NCI-H510A treated with DMSO at 0.1 percent for 48 hours (cell line): ENCODE data around the gene PHF1.
"Not testable (repeated sequence)": the region's sequence is repeated elsewhere in the genome, so short reads cannot be mapped to it uniquely, and the experiment has no call there.

Source experiments
- DNase-seq: peaks from one replicate; lab custom pipeline; 2025; lab: John Stamatoyannopoulos, UW

PHF1 gene

GRCh38 chr6:33410711-33411631 lies at the start of gene PHF1:
Gene PHF1, plus strand, starts transcription at chr6:33411014. Its CDS starts 1,250 bp downstream, at chr6:33412264.
- no peak for DNase-seq

GRCh38 chr6:33363486-33363885 lies 47.3 kb upstream of the PHF1 start:
- DNase-seq, result not testable (repeated sequence)

GRCh38 chr6:33364475-33365205 lies 46.2 kb upstream of the PHF1 start:
- peak; percentile 91 for DNase-seq

- not testable (repeated sequence) for DNase-seq
These were observed 45.4 kb upstream of the PHF1 start for GRCh38 chr6:33365206-33365971.

DNA sequence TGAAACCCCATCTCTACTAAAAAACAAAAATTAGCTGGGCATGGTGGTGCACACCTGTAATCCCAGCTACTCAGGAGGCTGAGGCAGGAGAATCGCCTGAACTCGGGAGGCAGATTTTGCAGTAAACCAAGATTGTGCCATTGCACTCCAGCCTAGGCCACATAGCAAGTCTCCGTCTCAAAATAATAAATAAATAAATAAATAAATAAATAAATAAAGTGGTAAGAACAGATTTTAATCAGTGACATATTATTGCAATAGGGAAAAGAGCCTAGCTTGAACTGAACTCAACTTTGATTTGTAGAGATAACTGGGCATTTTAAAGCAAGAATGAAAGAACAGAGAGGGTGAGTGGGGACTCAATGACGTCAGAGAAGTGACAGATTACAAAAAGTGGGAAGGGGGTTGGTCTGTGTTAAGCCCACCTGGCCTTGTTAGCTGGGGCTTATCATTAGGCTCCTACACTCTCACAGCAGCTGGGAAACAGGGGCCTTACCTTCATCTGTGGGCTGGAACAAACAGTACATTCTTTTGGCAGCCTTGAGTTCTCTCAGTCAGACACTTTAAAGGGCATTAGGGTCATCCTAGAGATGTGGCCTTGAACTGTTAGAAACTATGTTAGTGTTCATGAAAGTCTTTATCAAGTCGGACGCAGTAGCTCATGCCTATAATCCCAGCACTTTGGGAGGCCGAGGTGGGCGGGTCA lies 43.7 kb upstream of the PHF1 start:
- DNase-seq, result no peak

- DNase-seq, result not testable (repeated sequence)
These were observed 43.1 kb upstream of the PHF1 start for GRCh38 chr6:33367715-33368025.

- peak; percentile 28 for DNase-seq
These were observed 38.9 kb upstream of the PHF1 start for GRCh38 chr6:33371901-33372300.

DNA sequence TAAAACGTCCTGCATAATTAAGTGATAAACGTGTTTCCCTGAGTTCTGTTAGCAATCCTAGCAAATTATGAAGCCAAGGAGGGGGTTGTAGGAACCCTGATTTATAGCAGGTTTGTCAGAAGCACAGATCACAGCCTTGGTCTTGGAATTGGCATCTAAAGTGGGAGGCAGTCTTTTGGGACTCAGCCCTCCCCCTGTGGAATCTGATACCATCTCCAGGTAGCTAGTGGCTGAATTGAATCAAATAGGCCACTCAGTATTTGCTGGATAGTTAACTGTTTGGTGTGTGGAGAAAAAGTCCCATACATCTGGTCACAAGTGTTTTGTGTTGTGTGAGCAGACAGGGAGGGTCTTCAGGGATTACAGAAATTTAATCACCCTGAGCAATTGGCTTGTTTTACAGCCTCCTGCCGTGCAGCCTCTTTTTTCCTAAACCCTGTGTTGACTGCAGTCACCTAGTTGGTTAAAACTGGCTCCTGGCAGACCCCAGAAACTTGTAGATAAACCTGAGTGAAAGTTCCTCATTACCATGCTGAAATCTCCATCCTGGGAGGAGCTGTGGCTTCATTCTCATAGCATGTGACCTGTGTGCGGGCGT lies 38.2 kb upstream of the PHF1 start:
- peak; percentile 55 for DNase-seq

DNA sequence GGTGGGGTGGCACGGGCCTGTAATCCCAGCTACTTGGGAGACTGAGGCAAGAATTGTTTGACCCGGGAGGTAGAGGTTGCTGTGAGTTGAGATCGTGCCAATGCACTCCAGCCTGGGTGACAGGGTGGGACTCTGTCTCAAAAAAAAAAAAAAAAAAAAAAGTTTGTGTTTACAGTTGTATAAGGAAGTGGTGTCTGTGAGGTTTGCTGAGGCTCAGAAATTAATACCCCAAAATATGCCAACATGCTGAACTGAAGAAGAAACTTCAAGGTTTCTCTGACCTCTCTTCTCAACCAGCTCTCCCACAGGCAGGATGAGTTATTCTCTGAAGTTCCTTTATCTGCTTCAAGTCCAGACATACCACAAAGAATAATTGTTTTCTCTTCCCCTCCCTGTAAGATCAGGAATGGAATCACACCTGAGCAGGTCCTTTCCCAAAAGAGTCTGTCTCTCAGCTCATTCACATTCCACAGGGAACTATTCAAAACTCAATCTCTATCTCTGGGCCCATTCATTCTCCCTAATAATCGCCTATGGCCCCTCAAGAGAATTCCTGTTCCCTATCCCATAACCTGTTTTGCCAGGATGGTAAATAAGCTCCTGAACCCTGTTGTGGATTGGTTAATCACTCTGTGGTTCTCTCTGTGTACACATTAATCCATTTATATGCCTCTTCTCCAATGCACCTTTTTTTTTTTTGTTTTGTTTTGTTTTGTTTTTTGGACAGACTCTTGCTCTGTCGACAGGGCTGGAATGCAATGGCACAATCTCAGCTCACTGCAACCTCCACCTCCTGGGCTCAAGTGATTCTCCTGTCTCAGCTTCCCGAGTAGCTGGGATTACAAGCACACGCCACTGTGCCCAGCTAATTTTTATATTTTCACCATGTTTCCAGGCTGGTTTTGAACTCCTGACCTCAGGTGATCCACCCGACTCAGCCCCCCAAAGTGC lies 36.6 kb upstream of the PHF1 start:
- no peak for DNase-seq

DNA sequence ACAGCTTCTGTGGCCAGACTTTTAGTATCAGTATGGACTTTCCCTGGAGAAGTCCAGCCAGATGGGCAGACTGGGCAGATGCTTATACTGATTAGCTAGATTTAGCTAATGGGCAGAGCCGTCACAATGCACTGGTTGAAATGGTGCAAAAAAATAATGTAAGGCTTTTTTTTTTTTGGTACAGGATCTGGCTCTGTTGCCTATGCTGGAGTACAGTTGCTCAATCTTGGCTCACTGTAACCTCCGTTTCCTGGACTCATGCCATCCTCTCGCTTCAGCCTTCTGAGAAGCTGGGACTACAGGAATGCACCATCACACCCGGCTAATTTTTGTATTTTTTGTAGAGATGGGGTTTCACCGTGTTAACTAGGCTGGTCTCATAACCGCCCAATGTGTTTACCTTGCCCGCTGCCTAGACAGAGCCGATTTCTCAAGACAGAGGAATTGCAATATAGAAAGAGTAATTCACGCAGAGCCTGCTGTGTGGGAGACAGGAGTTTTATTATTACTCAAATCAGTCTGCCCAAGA lies 35.6 kb upstream of the PHF1 start:
- no peak for DNase-seq

DNA sequence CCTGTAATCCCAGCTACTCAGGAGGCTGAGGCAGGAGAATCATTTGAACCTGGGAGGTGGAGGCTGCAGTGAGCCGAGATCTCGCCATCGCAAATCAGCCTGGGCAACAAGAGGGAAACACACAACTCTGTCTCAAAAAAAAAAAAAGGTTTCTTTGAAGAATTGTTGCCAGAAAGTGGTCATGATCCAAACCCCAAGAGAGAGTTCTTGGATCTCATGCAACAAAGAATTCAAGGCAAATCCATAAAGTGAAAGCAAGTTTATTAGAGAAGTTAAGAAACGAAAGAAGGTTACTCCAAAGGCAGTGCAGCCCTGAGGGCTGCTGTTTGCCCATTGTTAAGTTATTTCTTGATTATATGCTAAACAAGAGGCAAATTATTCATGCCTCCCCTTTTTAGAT lies 33.6 kb upstream of the PHF1 start:
- no peak for DNase-seq

DNA sequence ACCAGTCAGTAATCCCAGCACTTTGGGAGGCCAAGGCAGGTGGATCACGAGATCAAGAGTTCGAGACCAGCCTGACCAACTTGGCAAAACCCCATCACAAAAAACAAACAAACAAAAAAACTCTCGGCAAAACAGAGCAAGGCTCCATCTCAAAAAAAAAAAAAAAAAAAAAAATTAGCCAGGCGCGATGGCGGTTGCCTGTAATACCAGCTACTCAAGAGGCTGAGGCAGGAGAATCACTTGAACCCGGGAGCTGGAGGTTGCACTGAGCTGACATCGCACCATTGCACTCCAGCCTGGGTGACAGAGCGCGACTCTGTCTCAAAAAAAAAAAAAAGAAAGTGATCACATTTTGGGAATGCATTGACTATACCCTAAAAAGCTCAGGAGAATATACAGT lies 31.6 kb upstream of the PHF1 start:
- not testable (repeated sequence) for DNase-seq

DNA sequence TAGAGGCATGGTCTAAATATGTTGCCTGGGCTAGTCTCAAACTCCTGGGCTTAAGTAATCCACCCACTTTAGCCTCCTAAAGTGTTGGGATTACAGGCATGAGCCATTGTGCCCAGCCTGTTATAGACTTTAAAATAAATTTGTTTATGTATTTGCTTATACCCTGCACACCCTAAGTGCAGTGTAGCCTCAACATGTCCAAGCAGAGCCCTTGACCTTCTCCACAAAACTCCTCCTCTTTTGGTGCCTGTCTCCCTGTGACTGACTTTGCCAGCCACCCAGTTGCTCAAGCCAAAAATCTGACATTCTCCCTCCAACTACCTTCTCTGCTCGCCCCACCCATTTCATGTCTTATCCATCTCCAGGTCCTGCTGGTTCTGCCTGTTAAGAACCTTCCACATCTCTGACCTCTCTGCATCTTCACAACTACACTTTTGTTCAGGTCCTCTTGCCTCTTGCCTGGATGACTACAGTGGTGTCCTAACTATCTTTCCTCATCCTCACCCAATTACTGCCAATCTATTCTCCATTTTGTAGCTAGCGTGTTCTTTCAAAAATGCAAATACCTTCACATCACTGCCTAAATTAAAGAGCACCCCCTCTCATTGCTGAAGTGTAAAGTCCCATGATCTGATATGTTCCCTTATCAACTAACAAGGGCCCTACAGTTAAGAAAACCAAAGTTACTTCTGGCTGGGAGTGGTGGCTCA lies 30.4 kb upstream of the PHF1 start:
- no peak for DNase-seq

GRCh38 chr6:33383427-33384185 lies 27.2 kb upstream of the PHF1 start:
- no peak for DNase-seq

DNA sequence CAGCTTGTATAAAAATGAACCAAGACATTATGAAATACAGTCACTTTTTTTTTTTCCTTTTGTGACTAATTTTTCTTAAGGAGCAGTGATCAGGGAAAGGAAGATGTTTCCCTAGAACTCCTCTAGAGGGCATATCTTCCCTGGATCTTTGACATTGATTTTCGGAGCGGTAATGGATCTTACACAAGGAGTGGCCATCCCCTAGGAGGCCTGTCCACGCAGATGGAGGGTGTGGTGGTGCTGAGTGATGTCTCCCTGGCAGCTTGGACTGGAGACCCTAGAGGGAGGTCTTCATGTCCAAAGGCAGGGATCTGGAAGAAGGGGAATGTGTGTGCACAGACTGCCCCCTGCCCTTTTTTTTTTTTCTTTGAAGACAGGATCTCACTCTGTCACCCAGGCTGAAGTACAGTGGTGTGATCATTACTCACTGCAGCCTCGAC lies 26.2 kb upstream of the PHF1 start:
- no peak for DNase-seq

DNA sequence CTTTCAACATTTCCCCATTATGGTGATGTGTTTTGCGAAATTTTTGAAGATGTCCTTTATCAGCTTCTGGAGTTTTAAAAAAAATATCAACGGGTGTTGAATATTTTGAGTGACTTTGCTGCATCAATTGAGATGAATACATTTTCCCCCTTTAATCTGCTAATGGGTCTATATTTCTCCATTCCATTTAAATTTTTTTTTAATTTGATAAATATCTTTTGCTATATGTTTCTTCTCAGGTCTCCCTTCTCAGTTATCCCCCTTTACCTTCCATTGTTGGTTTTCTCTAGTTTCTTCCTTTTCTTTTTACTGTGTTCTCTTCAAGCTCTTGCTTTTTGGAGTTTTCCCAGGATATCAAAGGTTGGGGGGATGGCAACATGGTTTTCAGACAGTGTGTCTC lies 20.6 kb upstream of the PHF1 start:
- no peak for DNase-seq

DNA sequence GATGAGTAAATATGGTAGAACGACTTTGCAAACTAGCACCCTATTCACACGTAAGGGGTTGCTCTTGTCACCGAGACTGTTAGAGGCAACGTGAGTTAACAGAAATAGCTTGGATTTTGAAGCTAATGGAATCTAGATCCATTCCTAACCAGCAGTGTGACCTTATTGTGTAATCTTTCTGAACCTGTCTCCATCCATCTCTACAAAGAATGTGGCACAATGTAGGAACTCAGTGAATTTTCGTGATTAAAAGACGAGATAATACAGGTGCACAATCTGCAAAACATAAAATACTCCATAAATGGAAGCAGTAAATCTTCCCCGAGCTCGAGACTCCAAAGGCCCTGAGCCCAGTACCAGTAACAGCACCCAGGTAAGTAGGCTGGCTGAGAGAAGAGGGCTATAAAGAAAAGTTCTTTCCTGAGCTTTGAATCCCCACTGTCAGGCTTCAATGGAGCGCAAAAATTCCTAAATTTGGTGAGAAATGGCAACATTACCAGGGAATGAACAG lies 20.0 kb upstream of the PHF1 start:
- DNase-seq, result no peak

- peak; percentile 100 for DNase-seq
These were observed 19.4 kb upstream of the PHF1 start, which contains the start of gene KIFC1 for GRCh38 chr6:33391278-33391921. Gene KIFC1, plus strand, starts transcription at chr6:33391823. Its CDS starts 163 bp downstream, at chr6:33391986.
